DMS79 treated with DMSO at 0.1 percent for 48 hours (cell line): Measurements from ENCODE around the gene ANKRD40CL.

Experiments used
- DNase-seq: peaks from one replicate; lab custom pipeline; 2025; lab: John Stamatoyannopoulos, UW

Gene ANKRD40CL

DNA sequence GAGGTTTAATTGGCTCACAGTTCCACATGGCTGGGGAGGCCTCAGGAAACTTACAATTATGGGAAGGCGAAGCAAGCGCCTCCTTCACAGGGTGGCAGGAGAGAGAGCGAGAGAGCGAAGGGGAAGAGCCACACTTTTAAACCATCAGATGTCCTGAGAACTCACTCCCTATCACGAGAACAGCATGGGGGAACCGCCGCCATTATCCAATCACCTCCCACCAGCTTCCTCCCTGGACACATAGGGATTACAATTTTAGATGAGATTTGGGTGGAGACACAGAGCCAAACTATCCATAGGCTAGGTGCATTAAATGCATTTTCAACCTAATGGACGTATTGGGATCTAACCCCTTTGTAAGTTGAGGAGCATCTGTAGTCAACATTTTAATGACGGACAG is 54.7 kb downstream of the ANKRD40CL start:
- no peak for DNase-seq
